HepG2 (cell line): ENCODE results near the gene FRMD8. TPM values are rescaled to one million over a fixed set of nuclear protein-coding genes. Genes with fewer than 3 reads are reported as not detected.

ENCODE experiments used
- ARNTL ChIP-seq: sonication (generic); formaldehyde crosslinking; IDR thresholded peaks from 2 replicates; pipeline ENCODE4 v1.4.0; 2020; ENCODE audit warnings: mild to moderate bottlenecking, missing genetic modification reagents
- CAMTA2 ChIP-seq: sonication (generic); formaldehyde crosslinking; IDR thresholded peaks from 2 replicates; pipeline ENCODE4 v1.4.0; 2020; ENCODE audit warnings: mild to moderate bottlenecking, missing genetic modification reagents, borderline replicate concordance
- FOXO1 ChIP-seq: sonication (generic); formaldehyde crosslinking; IDR thresholded peaks from 2 replicates; pipeline ENCODE4 v1.4.0; 2020; ENCODE audit warnings: missing genetic modification reagents
- GMEB1 ChIP-seq: sonication (generic); formaldehyde crosslinking; IDR thresholded peaks from 2 replicates; pipeline ENCODE4 v1.5.1; 2020; ENCODE audit warnings: missing genetic modification reagents, mild to moderate bottlenecking, borderline replicate concordance
- HDAC1 ChIP-seq: sonication (generic); formaldehyde crosslinking; IDR thresholded peaks from 2 replicates; pipeline ENCODE4 v1.5.1; 2020; ENCODE audit warnings: mild to moderate bottlenecking, missing genetic modification reagents
- KDM5B ChIP-seq: sonication (generic); formaldehyde crosslinking; IDR thresholded peaks from 2 replicates; pipeline ENCODE4 v1.4.0; 2020; ENCODE audit warnings: missing genetic modification reagents, mild to moderate bottlenecking, borderline replicate concordance
- KLF12 ChIP-seq: sonication (generic); formaldehyde crosslinking; IDR thresholded peaks from 2 replicates; pipeline ENCODE4 v1.4.0; 2020; ENCODE audit warnings: missing genetic modification reagents, borderline replicate concordance
- MTA3 ChIP-seq: sonication (generic); formaldehyde crosslinking; IDR thresholded peaks from 2 replicates; pipeline ENCODE4 v1.4.0; 2020; ENCODE audit warnings: missing genetic modification reagents
- NRL ChIP-seq: sonication (generic); formaldehyde crosslinking; IDR thresholded peaks from 2 replicates; pipeline ENCODE4 v1.5.0; 2020; ENCODE audit warnings: missing genetic modification reagents, mild to moderate bottlenecking, moderate library complexity, borderline replicate concordance
- PRPF4 ChIP-seq: fragments of 200-400 bp; formaldehyde crosslinking; IDR thresholded peaks from 2 replicates; pipeline ENCODE4 v1.6.1; 2016; ENCODE audit warnings: low read length, low read depth; ENCODE audit not compliant: poor library complexity, severe bottlenecking
- RBM22 ChIP-seq: fragments of 200-400 bp; formaldehyde crosslinking; optimal IDR thresholded peaks from 2 replicates; pipeline ENCODE3; 2017; ENCODE audit warnings: mild to moderate bottlenecking, low read length, moderate library complexity
- RCOR2 ChIP-seq: IDR thresholded peaks from 2 replicates; pipeline ENCODE4 v1.6.1; 2016; ENCODE audit warnings: missing biosample characterization, missing genetic modification reagents
- SMC3 ChIP-seq: IDR thresholded peaks from 2 replicates; pipeline ENCODE4 v1.6.1; 2011; ENCODE audit warnings: low read length, improper control_type of control experiment
- TCF7L2 ChIP-seq: IDR thresholded peaks from 2 replicates; pipeline ENCODE4 v1.6.1; 2011; ENCODE audit warnings: mild to moderate bottlenecking, low read depth, low read length, moderate library complexity
- ZBTB20 ChIP-seq: sonication (generic); formaldehyde crosslinking; IDR thresholded peaks from 2 replicates; pipeline ENCODE4 v1.8.1; 2023; ENCODE audit warnings: missing genetic modification reagents, low read depth, mild to moderate bottlenecking, borderline replicate concordance
- ZBTB34 ChIP-seq: sonication (generic); formaldehyde crosslinking; IDR thresholded peaks from 2 replicates; pipeline ENCODE4 v1.8.0; 2022; ENCODE audit warnings: mild to moderate bottlenecking, missing genetic modification reagents
- ZNF160 ChIP-seq: sonication (generic); formaldehyde crosslinking; IDR thresholded peaks from 2 replicates; pipeline ENCODE4 v1.8.0; 2022; ENCODE audit warnings: mild to moderate bottlenecking, inconsistent platforms, missing genetic modification reagents
- ZNF263 ChIP-seq: sonication (generic); formaldehyde crosslinking; IDR thresholded peaks from 2 replicates; pipeline ENCODE4 v1.4.0; 2020; ENCODE audit warnings: missing genetic modification reagents
- ZNF281 ChIP-seq: sonication (generic); formaldehyde crosslinking; IDR thresholded peaks from 2 replicates; pipeline ENCODE4 v1.4.0; 2020; ENCODE audit warnings: missing genetic modification reagents, borderline replicate concordance
- ZNF292 ChIP-seq: sonication (generic); formaldehyde crosslinking; IDR thresholded peaks from 2 replicates; pipeline ENCODE4 v1.8.1; 2022; ENCODE audit warnings: mild to moderate bottlenecking, low read depth, missing genetic modification reagents, borderline replicate concordance
- ZNF33B ChIP-seq: sonication (generic); formaldehyde crosslinking; IDR thresholded peaks from 2 replicates; pipeline ENCODE4 v1.5.1; 2020; ENCODE audit warnings: mild to moderate bottlenecking, missing genetic modification reagents
- ZNF564 ChIP-seq: sonication (generic); formaldehyde crosslinking; IDR thresholded peaks from 2 replicates; pipeline ENCODE4 v1.8.1; 2023; ENCODE audit warnings: mild to moderate bottlenecking, missing genetic modification reagents
- ZNF790 ChIP-seq: sonication (generic); formaldehyde crosslinking; IDR thresholded peaks from 2 replicates; pipeline ENCODE4 v1.8.0; 2022; ENCODE audit warnings: missing genetic modification reagents, mild to moderate bottlenecking, borderline replicate concordance
- ZNF891 ChIP-seq: sonication (generic); formaldehyde crosslinking; IDR thresholded peaks from 2 replicates; pipeline ENCODE4 v1.5.0; 2020; ENCODE audit warnings: mild to moderate bottlenecking, missing genetic modification reagents
- polyA plus RNA-seq, 8 experiments: library from polyadenylated mRNA; depleted of rRNA in 3 of 8; stranded (reverse) in 7 of 8; unstranded in 1 of 8; fragments of >200 nt; fragmentation: Illumina TruSeq in 4 of 8; extraction: Trizol in 4 of 8; gene quantifications; 2 replicates each; pipeline versions ENCODE4 v1.2.1 to v1.2.3, GENCODE V29; 2011 to 2016; ENCODE audit warnings: low read depth in 4 of 8, missing spikeins in 1 of 8, mixed read lengths in 1 of 8; ENCODE audit not compliant: insufficient read depth in 1 of 8
- total RNA-seq, 5 experiments: library from RNA; depleted of rRNA; stranded (reverse); fragments of >200 nt; fragmentation: Illumina TruSeq; extraction: Trizol; gene quantifications; 2 replicates each; pipeline ENCODE4 v1.2.3, GENCODE V29; 2016; ENCODE audit warnings: low read depth in 1 of 5

FRMD8 gene
- total and polyA plus RNA-seq, 2 of the 13 experiments (the other 11 are each of a cell fraction or from before 2014, with no cell fraction given) = 5.8 to 20.6 TPM

GRCh38 chr11:65420979-65421793, 34.7 kb downstream of the FRMD8 start (continued):
- TF ChIP-seq PRPF4 (no peak), ZNF33B (CRISPR knock-in tag) (no peak), ZNF263 (CRISPR knock-in tag) (peak; percentile 37; the same call in 1 of the 2 replicates), KLF12 (no peak), ZNF160 (CRISPR knock-in tag) (0 out of 2 replicates have a peak, but pooled peaks have one; percentile 43), ARNTL (CRISPR knock-in tag) (peak; percentile 82), ZBTB20 (CRISPR knock-in tag) (peak; percentile 85; the same call in 1 of the 2 replicates), TCF7L2 (no peak), RBM22 (peak; percentile 72), MTA3 (CRISPR knock-in tag) (no peak), ZNF790 (CRISPR knock-in tag) (no peak), RCOR2 (CRISPR knock-in tag) (no peak), HDAC1 (CRISPR knock-in tag) (peak; percentile 65), FOXO1 (peak; percentile 84), ZNF292 (peak; percentile 63; the same call in 1 of the 2 replicates), ZNF281 (CRISPR knock-in tag) (peak; percentile 58), SMC3 (no peak), ZNF891 (CRISPR knock-in tag) (no peak; the same call in 1 of the 2 replicates), KDM5B (no peak; the same call in 1 of the 2 replicates), CAMTA2 (no peak), ZNF564 (CRISPR knock-in tag) (no peak; the same call in 1 of the 2 replicates), GMEB1 (CRISPR knock-in tag) (no peak), ZBTB34 (peak; percentile 82; the same call in 1 of the 2 replicates), NRL (CRISPR knock-in tag) (0 out of 2 replicates have a peak, but pooled peaks have one; percentile 26)
